ENCODE measurements around the gene OR10J1.

DNA sequence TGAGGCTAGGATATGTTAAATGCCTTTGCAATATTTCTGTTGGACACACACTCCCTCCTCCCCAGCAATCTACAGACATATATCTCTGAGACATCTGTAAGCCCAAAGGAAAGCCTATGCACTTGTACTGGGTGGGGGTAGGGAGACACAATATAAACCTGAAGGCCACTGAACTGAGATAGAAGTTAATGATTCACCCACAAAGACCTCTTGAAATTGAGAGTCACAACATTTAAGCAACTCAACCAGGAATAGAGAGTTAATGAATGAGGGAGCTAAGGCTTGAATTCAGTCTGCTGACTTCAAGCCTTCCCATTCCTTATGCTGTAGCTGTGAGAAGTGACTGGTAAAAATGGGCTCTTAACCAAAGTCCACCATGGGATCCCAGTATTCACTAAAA lies 5.0 kb downstream of the OR10J1 start:
- TF ChIP-seq, protein P1, sequence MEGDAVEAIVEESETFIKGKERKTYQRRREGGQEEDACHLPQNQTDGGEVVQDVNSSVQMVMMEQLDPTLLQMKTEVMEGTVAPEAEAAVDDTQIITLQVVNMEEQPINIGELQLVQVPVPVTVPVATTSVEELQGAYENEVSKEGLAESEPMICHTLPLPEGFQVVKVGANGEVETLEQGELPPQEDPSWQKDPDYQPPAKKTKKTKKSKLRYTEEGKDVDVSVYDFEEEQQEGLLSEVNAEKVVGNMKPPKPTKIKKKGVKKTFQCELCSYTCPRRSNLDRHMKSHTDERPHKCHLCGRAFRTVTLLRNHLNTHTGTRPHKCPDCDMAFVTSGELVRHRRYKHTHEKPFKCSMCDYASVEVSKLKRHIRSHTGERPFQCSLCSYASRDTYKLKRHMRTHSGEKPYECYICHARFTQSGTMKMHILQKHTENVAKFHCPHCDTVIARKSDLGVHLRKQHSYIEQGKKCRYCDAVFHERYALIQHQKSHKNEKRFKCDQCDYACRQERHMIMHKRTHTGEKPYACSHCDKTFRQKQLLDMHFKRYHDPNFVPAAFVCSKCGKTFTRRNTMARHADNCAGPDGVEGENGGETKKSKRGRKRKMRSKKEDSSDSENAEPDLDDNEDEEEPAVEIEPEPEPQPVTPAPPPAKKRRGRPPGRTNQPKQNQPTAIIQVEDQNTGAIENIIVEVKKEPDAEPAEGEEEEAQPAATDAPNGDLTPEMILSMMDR (IDR thresholded peaks at IDR 0.05; ENCODE audit: low read depth, low read length): no peak
- TF ChIP-seq EZH2phosphoT487 (IDR thresholded peaks at IDR 0.05; ENCODE audit: low read depth): no peak

All from OCI-LY3 (cell line).